Type B pancreatic cell (in vitro differentiated cells): Measurements from ENCODE around the gene USF1. TPM values are rescaled to one million over a fixed set of nuclear protein-coding genes. Genes with fewer than 3 reads are reported as not detected.

Experiments
- DNase-seq: peaks from one replicate; pipeline ENCODE4 v3.0.0; 2021; ENCODE audit warnings: mixed read lengths; ENCODE audit not compliant: unreplicated experiment; ENCODE audit errors: extremely low spot score
- H3K27ac Mint-ChIP-seq: 2 replicates; pipeline ENCODE4 v1.8.0; 2021; ENCODE audit warnings: mild to moderate bottlenecking, mixed read lengths
- H3K27me3 Mint-ChIP-seq: 2 replicates; pipeline ENCODE4 v1.8.0; 2021; ENCODE audit warnings: mixed read lengths
- H3K36me3 Mint-ChIP-seq: 2 replicates; pipeline ENCODE4 v1.8.0; 2021; ENCODE audit warnings: mixed read lengths
- H3K4me1 Mint-ChIP-seq: one replicate; pipeline ENCODE4 v1.8.0; 2021; ENCODE audit warnings: mixed read lengths; ENCODE audit not compliant: unreplicated experiment
- H3K4me3 Mint-ChIP-seq: 2 replicates; pipeline ENCODE4 v1.8.0; 2021; ENCODE audit warnings: mild to moderate bottlenecking, mixed read lengths
- H3K9me3 Mint-ChIP-seq: 2 replicates; pipeline ENCODE4 v1.8.0; 2021; ENCODE audit warnings: mixed read lengths
- total RNA-seq: library from RNA; stranded (reverse); gene quantifications from 2 replicates; pipeline ENCODE4 v1.2.1, GENCODE V29; 2021; ENCODE audit warnings: low replicate concordance
- TF ChIP-seq, protein P1 (sequence below): fragments of 200-600 bp; sonication (generic); conservative IDR thresholded peaks from 2 replicates; pipeline ENCODE4 v1.5.0; 2021; ENCODE audit warnings: antibody characterized with exemption, mild to moderate bottlenecking

The USF1 gene
- total RNA-seq, 1 donor from 2014 or later, result 79.1 TPM

DNA sequence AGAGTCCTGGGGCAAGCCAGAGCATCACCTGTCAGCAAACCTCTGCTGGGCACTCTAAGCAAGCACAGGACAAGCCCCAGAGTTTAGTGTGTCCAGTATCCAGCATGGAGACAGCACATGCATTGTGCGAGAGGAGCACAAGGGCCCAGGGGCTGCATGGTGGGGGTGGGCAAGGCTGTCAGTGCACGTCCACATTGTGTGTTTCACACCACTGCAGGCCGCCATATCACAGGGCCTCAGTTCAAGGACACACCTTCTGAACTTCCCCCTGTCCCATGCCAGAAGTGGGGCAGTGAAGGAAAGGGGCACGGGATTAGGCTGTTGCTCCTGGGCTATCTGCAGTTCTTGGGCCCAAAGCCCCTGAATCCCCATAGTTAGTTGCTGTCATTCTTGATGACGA is 6.2 kb downstream of the USF1 start:
- H3K27ac Mint-ChIP-seq, result peak overlapping the region; percentile 91
- DNase-seq, result no peak
- peak overlapping the region; percentile 90 for H3K4me3 Mint-ChIP-seq

DNA sequence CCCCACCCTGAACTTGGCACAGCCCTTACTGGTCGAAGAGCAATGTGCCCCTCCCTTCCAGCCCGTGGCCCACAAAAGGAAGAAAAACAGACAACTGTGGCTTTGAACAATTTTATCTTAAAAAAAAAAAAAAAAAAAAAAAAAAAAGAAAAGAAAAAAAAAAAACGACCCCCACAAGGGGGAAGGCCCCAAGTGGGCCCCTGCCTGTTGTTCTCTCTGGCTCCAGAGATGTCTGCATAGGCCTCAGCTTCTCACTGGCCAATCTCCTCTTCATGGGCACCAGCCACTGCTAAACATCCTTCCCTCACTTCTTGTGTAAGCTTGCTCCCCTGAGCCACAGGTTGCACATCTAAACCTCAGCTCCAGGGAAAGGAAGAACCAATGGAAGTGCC is 6.6 kb downstream of the USF1 start:
- Mint-ChIP-seq H3K4me3 (peak overlapping the region; percentile 90), H3K4me1 (peaks cover 6% of the 10 kb centered on the region), H3K27ac (peak overlapping the region; percentile 91), H3K27me3 (no peaks in the 10 kb centered on the region), H3K9me3 (no peaks in the 10 kb centered on the region), H3K36me3 (peaks cover 26% of the 10 kb centered on the region)
- TF ChIP-seq, protein P1, sequence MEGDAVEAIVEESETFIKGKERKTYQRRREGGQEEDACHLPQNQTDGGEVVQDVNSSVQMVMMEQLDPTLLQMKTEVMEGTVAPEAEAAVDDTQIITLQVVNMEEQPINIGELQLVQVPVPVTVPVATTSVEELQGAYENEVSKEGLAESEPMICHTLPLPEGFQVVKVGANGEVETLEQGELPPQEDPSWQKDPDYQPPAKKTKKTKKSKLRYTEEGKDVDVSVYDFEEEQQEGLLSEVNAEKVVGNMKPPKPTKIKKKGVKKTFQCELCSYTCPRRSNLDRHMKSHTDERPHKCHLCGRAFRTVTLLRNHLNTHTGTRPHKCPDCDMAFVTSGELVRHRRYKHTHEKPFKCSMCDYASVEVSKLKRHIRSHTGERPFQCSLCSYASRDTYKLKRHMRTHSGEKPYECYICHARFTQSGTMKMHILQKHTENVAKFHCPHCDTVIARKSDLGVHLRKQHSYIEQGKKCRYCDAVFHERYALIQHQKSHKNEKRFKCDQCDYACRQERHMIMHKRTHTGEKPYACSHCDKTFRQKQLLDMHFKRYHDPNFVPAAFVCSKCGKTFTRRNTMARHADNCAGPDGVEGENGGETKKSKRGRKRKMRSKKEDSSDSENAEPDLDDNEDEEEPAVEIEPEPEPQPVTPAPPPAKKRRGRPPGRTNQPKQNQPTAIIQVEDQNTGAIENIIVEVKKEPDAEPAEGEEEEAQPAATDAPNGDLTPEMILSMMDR, result no peak
- DNase-seq, result no peak

More for the DNA sequence above, 6.2 kb downstream of the USF1 start:
- Mint-ChIP-seq H3K9me3 (no peaks in the 10 kb centered on the region), H3K4me1 (peaks cover 9% of the 10 kb centered on the region), H3K36me3 (peaks cover 26% of the 10 kb centered on the region), H3K27me3 (no peaks in the 10 kb centered on the region)
- TF ChIP-seq, protein P1, result no peak

- DNase-seq, result no peak
- H3K4me3 Mint-ChIP-seq, result peak within 1 kb of the TSS; percentile 90
- TF ChIP-seq, protein P1, result no peak
- H3K4me1 Mint-ChIP-seq, result peaks cover 5% of the 10 kb centered on the region
- peak within 1 kb of the TSS; percentile 91 for H3K27ac Mint-ChIP-seq
- peaks cover 26% of the 10 kb centered on the region for H3K36me3 Mint-ChIP-seq
- no peaks in the 10 kb centered on the region for H3K9me3 Mint-ChIP-seq
- no peaks in the 10 kb centered on the region for H3K27me3 Mint-ChIP-seq
Measured at GRCh38 chr1:161038523-161039153, 7.1 kb downstream of the USF1 start, which contains the start of gene TSTD1. TSS of gene TSTD1 (minus strand) at chr1:161038964. CDS start at chr1:161038889, 75 bp downstream.

GRCh38 chr1:161037661-161038522 is 7.9 kb downstream of the USF1 start:
- no peak for DNase-seq
- Mint-ChIP-seq H3K27ac (peak overlapping the region; percentile 91), H3K9me3 (no peaks in the 10 kb centered on the region), H3K4me1 (peaks cover 6% of the 10 kb centered on the region), H3K4me3 (peak overlapping the region; percentile 90), H3K36me3 (peaks cover 26% of the 10 kb centered on the region), H3K27me3 (no peaks in the 10 kb centered on the region)
- TF ChIP-seq, protein P1, result no peak

- no peak for DNase-seq
- TF ChIP-seq, protein P1, result no peak
- Mint-ChIP-seq H3K36me3 (peaks cover 13% of the 10 kb centered on the region), H3K4me3 (no peak overlapping the region), H3K27ac (no peak overlapping the region), H3K4me1 (peaks cover 10% of the 10 kb centered on the region), H3K9me3 (no peaks in the 10 kb centered on the region), H3K27me3 (no peaks in the 10 kb centered on the region)
Measured at GRCh38 chr1:161033751-161034150, 12.0 kb downstream of the USF1 start.
